GM23338 (cell line): ENCODE measurements around the gene PXMP2. TPM values are rescaled to one million over a fixed set of nuclear protein-coding genes. Genes with fewer than 3 reads are reported as not detected.

Experiments used
- ATAC-seq: fragments of 200-7000 bp; cut with Tn5 transposase; 3 replicates; pipeline ENCODE4 v1.9.1; 2020
- DNase-seq: peaks from one replicate; pipeline ENCODE4 v3.0.0-alpha.2; 2015; ENCODE audit warnings: low spot score
- H2AFZ ChIP-seq: fragments of 200-600 bp; sonication (generic); 2 replicates; pipeline ENCODE4 v1.8.0; 2016; ENCODE audit warnings: antibody characterized with exemption, mild to moderate bottlenecking, moderate library complexity
- H3F3A ChIP-seq: fragments of 200-600 bp; sonication (generic); replicated peaks from 2 replicates; pipeline ENCODE4 v1.8.0; 2017; ENCODE audit warnings: antibody characterized with exemption, mixed run types, low read depth
- H3K27ac ChIP-seq: fragments of 200-600 bp; sonication (generic); 2 replicates; pipeline ENCODE4 v1.6.1; 2016; ENCODE audit warnings: low read depth
- H3K27me3 ChIP-seq: fragments of 200-600 bp; sonication (generic); 2 replicates; pipeline ENCODE4 v1.8.0; 2016; ENCODE audit warnings: mild to moderate bottlenecking, mixed run types, moderate library complexity; ENCODE audit not compliant: insufficient read depth
- H3K36me3 ChIP-seq: fragments of 200-600 bp; sonication (generic); 2 replicates; pipeline ENCODE4 v1.8.0; 2016; ENCODE audit warnings: mild to moderate bottlenecking; ENCODE audit not compliant: insufficient read depth
- H3K4me1 ChIP-seq: fragments of 200-600 bp; sonication (generic); 2 replicates; pipeline ENCODE4 v1.8.0; 2016; ENCODE audit warnings: mild to moderate bottlenecking, moderate library complexity; ENCODE audit not compliant: insufficient read depth
- H3K4me2 ChIP-seq: fragments of 200-600 bp; sonication (generic); 2 replicates; pipeline ENCODE4 v1.7.1; 2017; ENCODE audit warnings: mixed run types
- H3K4me3 ChIP-seq: fragments of 200-600 bp; sonication (generic); 2 replicates; pipeline ENCODE4 v1.6.1; 2016; ENCODE audit warnings: mixed run types
- H3K79me2 ChIP-seq: fragments of 200-600 bp; sonication (generic); replicated peaks from 2 replicates; pipeline ENCODE4 v1.8.0; 2017; ENCODE audit warnings: mild to moderate bottlenecking; ENCODE audit not compliant: insufficient read depth
- H3K9me2 ChIP-seq: fragments of 200-600 bp; sonication (generic); 2 replicates; pipeline ENCODE4 v1.8.0; 2017; ENCODE audit not compliant: insufficient read depth
- H4K20me1 ChIP-seq: fragments of 200-600 bp; sonication (generic); replicated peaks from 2 replicates; pipeline ENCODE4 v1.8.0; 2017; ENCODE audit warnings: mild to moderate bottlenecking; ENCODE audit not compliant: insufficient read depth
- H3K27ac Mint-ChIP-seq: 2 replicates; pipeline ENCODE4 v1.8.0; 2020; ENCODE audit warnings: inconsistent platforms, mild to moderate bottlenecking, moderate library complexity, mixed read lengths
- H3K27me3 Mint-ChIP-seq: 3 replicates; pipeline ENCODE4 v1.8.0; 2022; ENCODE audit warnings: low read depth, mild to moderate bottlenecking, moderate library complexity, mixed read lengths, inconsistent platforms; ENCODE audit not compliant: insufficient read depth, poor library complexity
- H3K36me3 Mint-ChIP-seq: 3 replicates; pipeline ENCODE4 v1.8.0; 2021; ENCODE audit warnings: low read depth, mild to moderate bottlenecking, inconsistent platforms, moderate library complexity, mixed read lengths
- H3K4me1 Mint-ChIP-seq: 3 replicates; pipeline ENCODE4 v1.8.0; 2020; ENCODE audit warnings: mild to moderate bottlenecking, inconsistent platforms, mixed read lengths
- H3K4me3 Mint-ChIP-seq: 3 replicates; pipeline ENCODE4 v1.8.0; 2021; ENCODE audit warnings: moderate library complexity, mild to moderate bottlenecking, inconsistent platforms, mixed read lengths
- H3K9me3 Mint-ChIP-seq: 3 replicates; pipeline ENCODE4 v1.8.0; 2020; ENCODE audit warnings: moderate library complexity, mild to moderate bottlenecking, inconsistent platforms, mixed read lengths
- CREB1 ChIP-seq: fragments of 250-450 bp; sonication (Bioruptor Pico); IDR thresholded peaks from 2 replicates; pipeline ENCODE4 v1.5.0; 2020; ENCODE audit warnings: low read depth, mild to moderate bottlenecking, moderate library complexity
- ETS1 ChIP-seq: IDR thresholded peaks from 2 replicates; pipeline ENCODE4 v1.6.1; 2016; ENCODE audit warnings: antibody characterized with exemption
- EZH2 ChIP-seq: fragments of 200-600 bp; sonication (generic); IDR thresholded peaks from one replicate; pipeline ENCODE4 v1.8.0; 2017; ENCODE audit warnings: antibody characterized with exemption, mild to moderate bottlenecking, low read depth; ENCODE audit not compliant: unreplicated experiment
- EZH2phosphoT487 ChIP-seq: fragments of 200-600 bp; sonication (generic); IDR thresholded peaks from one replicate; pipeline ENCODE4 v1.8.1; 2018; ENCODE audit warnings: antibody characterized with exemption; ENCODE audit not compliant: unreplicated experiment
- JUNB ChIP-seq: IDR thresholded peaks from one replicate; pipeline ENCODE4 v1.6.1; 2016; ENCODE audit warnings: antibody characterized with exemption; ENCODE audit not compliant: unreplicated experiment
- NANOG ChIP-seq: IDR thresholded peaks from 2 replicates; pipeline ENCODE4 v1.6.1; 2016; ENCODE audit warnings: antibody characterized with exemption, borderline replicate concordance
- POLR2AphosphoS5 ChIP-seq: IDR thresholded peaks from 2 replicates; pipeline ENCODE4 v1.6.1; 2016; ENCODE audit warnings: antibody characterized with exemption, low read depth
- ZNF114 ChIP-seq: fragments of 250-450 bp; sonication (Bioruptor Pico); IDR thresholded peaks from 2 replicates; pipeline ENCODE4 v1.5.0; 2020; ENCODE audit warnings: mild to moderate bottlenecking, moderate library complexity
- ZNF331 ChIP-seq: fragments of 250-450 bp; sonication (Bioruptor Pico); IDR thresholded peaks from 2 replicates; pipeline ENCODE4 v1.5.0; 2020; ENCODE audit warnings: low read depth, mild to moderate bottlenecking, moderate library complexity
- polyA plus RNA-seq: library from polyadenylated mRNA; unstranded; fragments of >200 nt; fragmentation: Nextera tagmentation; extraction: Ambion mirVana; gene quantifications from 2 replicates; pipeline ENCODE4 v1.2.1, GENCODE V29; 2016
- total RNA-seq: library from RNA; depleted of rRNA; stranded (reverse); fragments of >200 nt; shearing (Covaris generic); gene quantifications from 2 replicates; pipeline ENCODE4 v1.2.3, GENCODE V29; 2014
- TF ChIP-seq, protein P1 (sequence below): fragments of 250-450 bp; sonication (Bioruptor Pico); IDR thresholded peaks from 2 replicates; pipeline ENCODE4 v1.5.0; 2020; ENCODE audit warnings: mild to moderate bottlenecking, moderate library complexity
- TF ChIP-seq, protein P2 (sequence below): IDR thresholded peaks from one replicate; pipeline ENCODE4 v1.6.1; 2018; ENCODE audit warnings: antibody characterized with exemption; ENCODE audit not compliant: unreplicated experiment

PXMP2 gene
- total and polyA plus RNA-seq, 2 experiments from 2014 or later = 17.3 to 19.7 TPM

DNA sequence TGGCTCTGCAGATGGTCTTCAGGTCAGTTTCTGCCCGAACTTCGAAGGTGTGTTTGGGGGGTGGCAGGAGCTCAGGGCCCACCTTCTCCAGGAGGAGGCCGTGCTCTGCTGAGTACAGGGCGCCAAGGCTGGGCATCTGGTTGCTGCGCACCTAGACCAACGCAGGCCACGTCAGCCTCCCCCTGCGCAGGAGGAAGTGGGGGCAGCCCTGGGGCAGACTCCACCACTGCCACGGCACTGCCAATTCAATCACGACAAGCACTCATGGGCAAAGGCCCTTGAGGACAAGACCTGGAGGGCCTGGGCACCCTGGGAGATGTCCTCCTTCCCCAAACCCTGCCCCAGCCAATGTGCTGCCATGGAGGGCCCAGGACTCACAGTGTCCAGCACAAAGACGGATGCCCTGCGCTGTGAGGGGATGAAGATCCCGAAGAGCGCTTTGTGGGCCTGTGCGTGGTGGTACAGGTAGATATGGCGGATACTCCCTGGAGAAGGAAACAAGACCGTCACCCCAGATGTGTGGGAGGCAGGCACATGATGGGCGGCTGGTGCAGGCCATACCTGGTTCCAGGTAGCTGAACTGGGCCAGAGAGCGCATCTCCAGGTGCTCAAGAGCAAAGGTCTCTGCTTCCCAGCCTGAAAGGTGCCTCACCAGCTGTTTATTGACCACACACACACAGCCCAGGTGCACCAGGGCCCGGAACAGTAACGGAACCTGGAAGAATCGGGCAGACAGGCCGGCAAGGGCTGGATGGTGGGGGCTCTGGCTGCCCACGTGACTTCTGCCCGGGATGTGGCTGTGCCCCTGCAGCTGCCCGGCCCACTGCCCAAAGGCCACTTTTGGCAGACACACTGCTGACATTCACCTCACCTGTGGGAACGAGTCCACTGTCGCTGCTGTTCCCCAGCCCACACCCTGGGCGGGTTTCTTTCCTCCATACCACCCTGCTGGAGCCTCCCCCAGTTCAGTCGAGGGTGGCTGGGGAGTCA is 44.2 kb upstream of the PXMP2 start (continued):
- TF ChIP-seq, protein P1, sequence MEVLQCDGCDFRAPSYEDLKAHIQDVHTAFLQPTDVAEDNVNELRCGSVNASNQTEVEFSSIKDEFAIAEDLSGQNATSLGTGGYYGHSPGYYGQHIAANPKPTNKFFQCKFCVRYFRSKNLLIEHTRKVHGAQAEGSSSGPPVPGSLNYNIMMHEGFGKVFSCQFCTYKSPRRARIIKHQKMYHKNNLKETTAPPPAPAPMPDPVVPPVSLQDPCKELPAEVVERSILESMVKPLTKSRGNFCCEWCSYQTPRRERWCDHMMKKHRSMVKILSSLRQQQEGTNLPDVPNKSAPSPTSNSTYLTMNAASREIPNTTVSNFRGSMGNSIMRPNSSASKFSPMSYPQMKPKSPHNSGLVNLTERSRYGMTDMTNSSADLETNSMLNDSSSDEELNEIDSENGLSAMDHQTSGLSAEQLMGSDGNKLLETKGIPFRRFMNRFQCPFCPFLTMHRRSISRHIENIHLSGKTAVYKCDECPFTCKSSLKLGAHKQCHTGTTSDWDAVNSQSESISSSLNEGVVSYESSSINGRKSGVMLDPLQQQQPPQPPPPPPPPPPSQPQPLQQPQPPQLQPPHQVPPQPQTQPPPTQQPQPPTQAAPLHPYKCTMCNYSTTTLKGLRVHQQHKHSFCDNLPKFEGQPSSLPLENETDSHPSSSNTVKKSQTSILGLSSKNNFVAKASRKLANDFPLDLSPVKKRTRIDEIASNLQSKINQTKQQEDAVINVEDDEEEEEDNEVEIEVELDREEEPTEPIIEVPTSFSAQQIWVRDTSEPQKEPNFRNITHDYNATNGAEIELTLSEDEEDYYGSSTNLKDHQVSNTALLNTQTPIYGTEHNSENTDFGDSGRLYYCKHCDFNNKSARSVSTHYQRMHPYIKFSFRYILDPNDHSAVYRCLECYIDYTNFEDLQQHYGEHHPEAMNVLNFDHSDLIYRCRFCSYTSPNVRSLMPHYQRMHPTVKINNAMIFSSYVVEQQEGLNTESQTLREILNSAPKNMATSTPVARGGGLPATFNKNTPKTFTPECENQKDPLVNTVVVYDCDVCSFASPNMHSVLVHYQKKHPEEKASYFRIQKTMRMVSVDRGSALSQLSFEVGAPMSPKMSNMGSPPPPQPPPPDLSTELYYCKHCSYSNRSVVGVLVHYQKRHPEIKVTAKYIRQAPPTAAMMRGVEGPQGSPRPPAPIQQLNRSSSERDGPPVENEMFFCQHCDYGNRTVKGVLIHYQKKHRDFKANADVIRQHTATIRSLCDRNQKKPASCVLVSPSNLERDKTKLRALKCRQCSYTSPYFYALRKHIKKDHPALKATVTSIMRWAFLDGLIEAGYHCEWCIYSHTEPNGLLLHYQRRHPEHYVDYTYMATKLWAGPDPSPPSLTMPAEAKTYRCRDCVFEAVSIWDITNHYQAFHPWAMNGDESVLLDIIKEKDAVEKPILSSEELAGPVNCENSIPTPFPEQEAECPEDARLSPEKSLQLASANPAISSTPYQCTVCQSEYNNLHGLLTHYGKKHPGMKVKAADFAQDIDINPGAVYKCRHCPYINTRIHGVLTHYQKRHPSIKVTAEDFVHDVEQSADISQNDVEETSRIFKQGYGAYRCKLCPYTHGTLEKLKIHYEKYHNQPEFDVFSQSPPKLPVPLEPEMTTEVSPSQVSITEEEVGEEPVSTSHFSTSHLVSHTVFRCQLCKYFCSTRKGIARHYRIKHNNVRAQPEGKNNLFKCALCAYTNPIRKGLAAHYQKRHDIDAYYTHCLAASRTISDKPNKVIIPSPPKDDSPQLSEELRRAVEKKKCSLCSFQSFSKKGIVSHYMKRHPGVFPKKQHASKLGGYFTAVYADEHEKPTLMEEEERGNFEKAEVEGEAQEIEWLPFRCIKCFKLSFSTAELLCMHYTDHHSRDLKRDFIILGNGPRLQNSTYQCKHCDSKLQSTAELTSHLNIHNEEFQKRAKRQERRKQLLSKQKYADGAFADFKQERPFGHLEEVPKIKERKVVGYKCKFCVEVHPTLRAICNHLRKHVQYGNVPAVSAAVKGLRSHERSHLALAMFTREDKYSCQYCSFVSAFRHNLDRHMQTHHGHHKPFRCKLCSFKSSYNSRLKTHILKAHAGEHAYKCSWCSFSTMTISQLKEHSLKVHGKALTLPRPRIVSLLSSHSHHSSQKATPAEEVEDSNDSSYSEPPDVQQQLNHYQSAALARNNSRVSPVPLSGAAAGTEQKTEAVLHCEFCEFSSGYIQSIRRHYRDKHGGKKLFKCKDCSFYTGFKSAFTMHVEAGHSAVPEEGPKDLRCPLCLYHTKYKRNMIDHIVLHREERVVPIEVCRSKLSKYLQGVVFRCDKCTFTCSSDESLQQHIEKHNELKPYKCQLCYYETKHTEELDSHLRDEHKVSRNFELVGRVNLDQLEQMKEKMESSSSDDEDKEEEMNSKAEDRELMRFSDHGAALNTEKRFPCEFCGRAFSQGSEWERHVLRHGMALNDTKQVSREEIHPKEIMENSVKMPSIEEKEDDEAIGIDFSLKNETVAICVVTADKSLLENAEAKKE (CRISPR knock-in tag) = no peak
- TF ChIP-seq EZH2phosphoT487 (no peak), ZNF331 (CRISPR knock-in tag) (no peak), EZH2 (no peak), POLR2AphosphoS5 (no peak), ETS1 (no peak), JUNB (no peak)

DNA sequence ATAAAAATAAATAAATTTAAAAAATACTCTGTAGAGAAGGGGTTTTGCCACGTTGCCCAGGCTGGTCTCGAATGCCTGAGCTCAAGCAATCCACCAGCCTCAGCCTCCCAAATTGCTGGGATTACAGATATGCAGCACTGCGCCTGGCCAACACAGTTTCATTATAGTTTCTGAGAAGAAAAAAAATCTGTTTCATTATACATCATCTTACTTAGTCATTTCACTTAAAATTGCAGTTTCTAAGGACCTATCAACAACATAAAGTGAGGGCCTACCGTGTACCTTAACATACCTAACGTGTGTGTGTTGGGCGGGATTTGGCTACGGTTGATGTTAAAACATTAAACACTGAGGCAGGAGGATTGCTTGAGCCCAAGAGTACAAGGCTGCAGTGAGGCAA is 40.5 kb upstream of the PXMP2 start:
- no peak overlapping the region for H3K4me3 Mint-ChIP-seq
- H3F3A ChIP-seq = no peaks in the 10 kb centered on the region
- no peaks in the 10 kb centered on the region for H3K9me2 ChIP-seq
- peaks cover 36% of the 10 kb centered on the region for H3K36me3 ChIP-seq
- H3K27ac Mint-ChIP-seq = no peak overlapping the region
- no peaks in the 10 kb centered on the region for H3K4me1 Mint-ChIP-seq
- H3K79me2 ChIP-seq = no peaks in the 10 kb centered on the region
- DNase-seq (no peak), ATAC-seq (no peak)
- H3K27me3 Mint-ChIP-seq = peaks cover 5% of the 10 kb centered on the region
- H2AFZ ChIP-seq = no peak overlapping the region
- H3K9me3 Mint-ChIP-seq = no peaks in the 10 kb centered on the region
- H3K4me1 ChIP-seq = no peaks in the 10 kb centered on the region
- H3K36me3 Mint-ChIP-seq = peaks cover 81% of the 10 kb centered on the region
- no peak overlapping the region for H3K27ac ChIP-seq
- no peak overlapping the region for H3K4me2 ChIP-seq
- no peak overlapping the region for H3K4me3 ChIP-seq
- no peaks in the 10 kb centered on the region for H3K27me3 ChIP-seq
- H4K20me1 ChIP-seq = peaks cover 17% of the 10 kb centered on the region
- TF ChIP-seq EZH2phosphoT487 (no peak), NANOG (no peak), ETS1 (no peak), ZNF114 (no peak), ZNF331 (CRISPR knock-in tag) (no peak), CREB1 (no peak)
- TF ChIP-seq, protein P2, sequence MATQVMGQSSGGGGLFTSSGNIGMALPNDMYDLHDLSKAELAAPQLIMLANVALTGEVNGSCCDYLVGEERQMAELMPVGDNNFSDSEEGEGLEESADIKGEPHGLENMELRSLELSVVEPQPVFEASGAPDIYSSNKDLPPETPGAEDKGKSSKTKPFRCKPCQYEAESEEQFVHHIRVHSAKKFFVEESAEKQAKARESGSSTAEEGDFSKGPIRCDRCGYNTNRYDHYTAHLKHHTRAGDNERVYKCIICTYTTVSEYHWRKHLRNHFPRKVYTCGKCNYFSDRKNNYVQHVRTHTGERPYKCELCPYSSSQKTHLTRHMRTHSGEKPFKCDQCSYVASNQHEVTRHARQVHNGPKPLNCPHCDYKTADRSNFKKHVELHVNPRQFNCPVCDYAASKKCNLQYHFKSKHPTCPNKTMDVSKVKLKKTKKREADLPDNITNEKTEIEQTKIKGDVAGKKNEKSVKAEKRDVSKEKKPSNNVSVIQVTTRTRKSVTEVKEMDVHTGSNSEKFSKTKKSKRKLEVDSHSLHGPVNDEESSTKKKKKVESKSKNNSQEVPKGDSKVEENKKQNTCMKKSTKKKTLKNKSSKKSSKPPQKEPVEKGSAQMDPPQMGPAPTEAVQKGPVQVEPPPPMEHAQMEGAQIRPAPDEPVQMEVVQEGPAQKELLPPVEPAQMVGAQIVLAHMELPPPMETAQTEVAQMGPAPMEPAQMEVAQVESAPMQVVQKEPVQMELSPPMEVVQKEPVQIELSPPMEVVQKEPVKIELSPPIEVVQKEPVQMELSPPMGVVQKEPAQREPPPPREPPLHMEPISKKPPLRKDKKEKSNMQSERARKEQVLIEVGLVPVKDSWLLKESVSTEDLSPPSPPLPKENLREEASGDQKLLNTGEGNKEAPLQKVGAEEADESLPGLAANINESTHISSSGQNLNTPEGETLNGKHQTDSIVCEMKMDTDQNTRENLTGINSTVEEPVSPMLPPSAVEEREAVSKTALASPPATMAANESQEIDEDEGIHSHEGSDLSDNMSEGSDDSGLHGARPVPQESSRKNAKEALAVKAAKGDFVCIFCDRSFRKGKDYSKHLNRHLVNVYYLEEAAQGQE = no peak
